DOHH2 (cell line): ENCODE results near the gene VPS33A.

Experiments
- H3F3A ChIP-seq: fragments of 200-600 bp; sonication (generic), shearing (Covaris generic); 2 replicates; pipeline ENCODE4 v1.6.0; 2016; ENCODE audit warnings: antibody characterized with exemption, mild to moderate bottlenecking; ENCODE audit not compliant: control insufficient read depth, insufficient read depth
- H3K27ac ChIP-seq: fragments of 200-600 bp; sonication (generic); 2 replicates; pipeline ENCODE4 v1.5.1; 2014; ENCODE audit warnings: low read depth, mild to moderate bottlenecking, low read length, moderate library complexity
- H3K27me3 ChIP-seq: fragments of 200-600 bp; sonication (generic); 2 replicates; pipeline ENCODE4 v1.6.1; 2014; ENCODE audit warnings: mild to moderate bottlenecking, low read length, mixed read lengths; ENCODE audit not compliant: control insufficient read depth
- H3K36me3 ChIP-seq: fragments of 200-600 bp; sonication (generic); 2 replicates; pipeline ENCODE4 v1.6.1; 2014; ENCODE audit warnings: mild to moderate bottlenecking, low read length, moderate library complexity, mixed read lengths; ENCODE audit not compliant: control insufficient read depth
- H3K4me1 ChIP-seq: fragments of 200-600 bp; sonication (generic); 2 replicates; pipeline ENCODE4 v1.6.1; 2014; ENCODE audit warnings: mild to moderate bottlenecking, low read length, mixed read lengths; ENCODE audit not compliant: control insufficient read depth
- H3K4me2 ChIP-seq: fragments of 200-600 bp; sonication (generic); 2 replicates; pipeline ENCODE4 v1.6.0; 2014; ENCODE audit warnings: mild to moderate bottlenecking, low read length, moderate library complexity
- H3K4me3 ChIP-seq: fragments of 200-600 bp; sonication (generic); 2 replicates; pipeline ENCODE4 v1.5.1; 2014; ENCODE audit warnings: mild to moderate bottlenecking, low read length, mixed read lengths
- H3K79me2 ChIP-seq: fragments of 200-600 bp; sonication (generic); 2 replicates; pipeline ENCODE4 v1.6.1; 2014; ENCODE audit warnings: mild to moderate bottlenecking, low read length, mixed read lengths; ENCODE audit not compliant: control insufficient read depth
- H3K9me2 ChIP-seq: fragments of 200-600 bp; sonication (generic); replicated peaks from 2 replicates; pipeline ENCODE4 v1.6.1; 2014; ENCODE audit warnings: mild to moderate bottlenecking, low read length, mixed read lengths; ENCODE audit not compliant: control insufficient read depth
- H3K9me3 ChIP-seq: fragments of 200-600 bp; sonication (generic); 2 replicates; pipeline ENCODE4 v1.6.1; 2014; ENCODE audit warnings: antibody characterized with exemption, low read length, mixed read lengths; ENCODE audit not compliant: control insufficient read depth, insufficient read depth
- H4K20me1 ChIP-seq: fragments of 200-600 bp; sonication (generic); 2 replicates; pipeline ENCODE4 v1.6.0; 2014; ENCODE audit warnings: low read depth, mild to moderate bottlenecking, antibody characterized with exemption, low read length, moderate library complexity; ENCODE audit not compliant: control insufficient read depth, insufficient read depth
- CTCF ChIP-seq: fragments of 200-600 bp; sonication (generic); IDR thresholded peaks from one replicate; pipeline ENCODE4 v1.5.1; 2014; ENCODE audit warnings: antibody characterized with exemption, mild to moderate bottlenecking, low read depth, low read length; ENCODE audit not compliant: poor library complexity, severe bottlenecking
- EZH2phosphoT487 ChIP-seq: fragments of 200-600 bp; sonication (generic); IDR thresholded peaks from 2 replicates; pipeline ENCODE4 v1.6.1; 2017; ENCODE audit warnings: borderline replicate concordance, mild to moderate bottlenecking, antibody characterized with exemption, low read length, moderate library complexity, mixed read lengths

Gene VPS33A

GRCh38 chr12:122185494-122186082 lies 80.7 kb downstream of the VPS33A start:
- no peaks in the 10 kb centered on the region for H3K9me3 ChIP-seq
- H3K9me2 ChIP-seq = no peaks in the 10 kb centered on the region
- H3K27ac ChIP-seq = no peak overlapping the region
- H3K4me1 ChIP-seq = peaks cover 18% of the 10 kb centered on the region
- TF ChIP-seq CTCF (no peak), EZH2phosphoT487 (no peak)
- no peaks in the 10 kb centered on the region for H3K79me2 ChIP-seq
- H3F3A ChIP-seq = no peaks in the 10 kb centered on the region
- H4K20me1 ChIP-seq = no peaks in the 10 kb centered on the region
- H3K27me3 ChIP-seq = peaks cover 16% of the 10 kb centered on the region
- no peak overlapping the region for H3K4me2 ChIP-seq
- H3K4me3 ChIP-seq = no peak overlapping the region
- no peaks in the 10 kb centered on the region for H3K36me3 ChIP-seq

- no peaks in the 10 kb centered on the region for H3K79me2 ChIP-seq
- no peaks in the 10 kb centered on the region for H3F3A ChIP-seq
- no peaks in the 10 kb centered on the region for H3K36me3 ChIP-seq
- H3K4me1 ChIP-seq = peaks cover 18% of the 10 kb centered on the region
- no peak overlapping the region for H3K4me3 ChIP-seq
- no peak overlapping the region for H3K27ac ChIP-seq
- TF ChIP-seq CTCF (no peak), EZH2phosphoT487 (no peak)
- no peak overlapping the region for H3K4me2 ChIP-seq
- H3K27me3 ChIP-seq = peaks cover 16% of the 10 kb centered on the region
- no peaks in the 10 kb centered on the region for H4K20me1 ChIP-seq
- no peaks in the 10 kb centered on the region for H3K9me3 ChIP-seq
- no peaks in the 10 kb centered on the region for H3K9me2 ChIP-seq
Measured at GRCh38 chr12:122185079-122185478, 81.2 kb downstream of the VPS33A start.

GRCh38 chr12:122184517-122184916 lies 81.8 kb downstream of the VPS33A start:
- H3K36me3 ChIP-seq = no peaks in the 10 kb centered on the region
- H3K27me3 ChIP-seq = peaks cover 16% of the 10 kb centered on the region
- H3K9me2 ChIP-seq = no peaks in the 10 kb centered on the region
- no peaks in the 10 kb centered on the region for H4K20me1 ChIP-seq
- TF ChIP-seq EZH2phosphoT487 (no peak), CTCF (no peak)
- no peak overlapping the region for H3K27ac ChIP-seq
- H3K9me3 ChIP-seq = no peaks in the 10 kb centered on the region
- H3F3A ChIP-seq = no peaks in the 10 kb centered on the region
- H3K4me3 ChIP-seq = no peak overlapping the region
- H3K4me2 ChIP-seq = peak overlapping the region; percentile 26
- peaks cover 18% of the 10 kb centered on the region for H3K4me1 ChIP-seq
- H3K79me2 ChIP-seq = no peaks in the 10 kb centered on the region

- Histone ChIP-seq H3K27ac (no peak overlapping the region), H3K4me1 (peaks cover 18% of the 10 kb centered on the region), H3K4me3 (no peak overlapping the region), H3K9me3 (no peaks in the 10 kb centered on the region), H3F3A (no peaks in the 10 kb centered on the region), H3K79me2 (no peaks in the 10 kb centered on the region), H3K4me2 (peak overlapping the region; percentile 52), H4K20me1 (no peaks in the 10 kb centered on the region), H3K36me3 (no peaks in the 10 kb centered on the region), H3K27me3 (peaks cover 16% of the 10 kb centered on the region), H3K9me2 (no peaks in the 10 kb centered on the region)
- no peak for TF ChIP-seq CTCF
- TF ChIP-seq EZH2phosphoT487 = no peak
Measured at GRCh38 chr12:122183588-122183940, 82.7 kb downstream of the VPS33A start.
